Effector CD4-positive, alpha-beta T cell (primary cell): ENCODE measurements around the gene AMER1.
"Not testable (repeated sequence)": the region's sequence is repeated elsewhere in the genome, so short reads cannot be mapped to it uniquely, and the experiment has no call there.

Experiments
- DNase-seq: peaks from one replicate; pipeline ENCODE4 v3.0.0-alpha.2; 2020
- total RNA-seq: gene quantifications from one replicate; lab custom pipeline; 2026; lab: John Stamatoyannopoulos, UW

Gene AMER1
- total RNA-seq: 15.4 reads per million, percentile 41 among the genes with 10 or more reads in this experiment

DNA sequence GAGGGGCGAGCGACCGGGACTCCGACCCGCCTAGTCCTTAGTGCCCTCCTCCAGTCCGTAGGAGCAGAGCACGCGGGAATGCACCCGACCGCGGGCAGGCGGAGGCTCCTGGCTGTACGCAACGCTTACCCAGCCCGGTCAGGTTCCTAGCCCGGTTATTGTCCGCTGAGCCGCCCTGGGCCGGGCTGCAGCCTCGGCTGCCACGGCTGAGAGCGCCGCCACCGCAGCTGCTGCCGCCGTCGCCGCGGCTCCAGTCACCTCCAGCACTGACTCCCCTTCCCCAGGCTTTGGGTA is at the start of gene AMER1:
AMER1 (minus strand) TSS at position 268 of the 294 bp plus-strand sequence. CDS start 12,422 bp downstream, outside the sequence.
- no peak for DNase-seq

DNA sequence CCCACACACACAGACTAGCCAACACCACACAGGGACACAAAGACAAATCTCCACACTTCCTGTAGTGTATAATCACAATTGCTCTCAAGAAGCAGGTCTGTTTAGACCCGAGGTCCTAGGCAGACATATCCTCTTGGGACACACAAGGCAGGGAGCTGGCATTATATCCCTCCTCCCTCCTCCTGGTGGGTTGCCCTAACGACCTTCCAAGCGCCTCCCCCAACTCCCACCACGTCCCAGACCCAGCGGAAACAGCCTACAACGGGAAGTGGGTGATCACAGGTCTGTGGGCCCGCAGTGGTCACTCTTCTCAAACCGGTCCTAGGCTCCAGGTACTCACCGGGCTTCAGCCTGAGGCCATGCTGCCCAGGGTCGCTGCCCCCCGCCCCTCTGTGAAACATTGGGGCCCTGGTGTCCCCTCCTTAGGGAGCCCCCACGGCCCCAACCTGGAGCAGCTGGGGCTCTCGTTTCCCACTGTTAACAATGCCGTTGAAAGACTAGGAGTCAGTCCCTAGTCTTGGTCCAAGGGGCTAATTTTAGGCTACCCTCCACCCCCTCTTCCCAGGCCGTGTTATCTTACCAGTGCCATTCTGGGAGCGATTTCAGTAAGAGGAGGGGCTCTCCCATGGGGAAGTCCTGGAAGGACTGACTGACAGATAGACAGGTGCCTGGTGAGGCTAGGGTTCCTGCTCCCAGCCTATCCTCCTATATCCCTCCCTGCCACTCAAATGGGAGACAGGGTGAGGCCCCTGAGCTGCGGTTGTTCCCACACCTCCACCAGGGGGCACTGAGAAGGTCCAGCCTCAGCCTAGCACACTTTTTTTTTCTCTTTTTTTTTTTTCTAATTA is 24.8 kb upstream of the AMER1 start, which contains the start of gene ASB12:
ASB12 (minus strand) TSS at position 485 of the 848 bp plus-strand sequence. CDS start 4,957 bp downstream, outside the sequence.
- no peak for DNase-seq

DNA sequence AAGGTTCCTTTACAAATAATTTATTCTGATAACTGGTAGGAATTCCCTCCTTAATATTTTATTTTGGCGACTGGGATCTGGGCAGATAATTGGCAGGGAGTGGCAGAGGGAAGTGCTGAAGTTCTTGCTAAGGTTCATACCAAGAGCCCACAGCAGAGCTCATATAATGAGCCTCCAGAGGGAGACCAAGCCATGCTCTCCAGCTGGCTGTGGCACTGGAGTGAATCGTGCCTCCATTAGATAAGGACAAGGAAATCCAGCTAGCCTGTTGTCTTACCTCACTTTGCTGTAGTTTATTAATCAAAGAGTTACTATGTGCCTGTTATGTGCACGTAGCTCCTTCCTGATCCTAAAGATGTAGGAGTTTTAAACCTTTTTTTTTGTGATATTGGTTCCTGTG is 23.6 kb upstream of the AMER1 start:
- no peak for DNase-seq

DNA sequence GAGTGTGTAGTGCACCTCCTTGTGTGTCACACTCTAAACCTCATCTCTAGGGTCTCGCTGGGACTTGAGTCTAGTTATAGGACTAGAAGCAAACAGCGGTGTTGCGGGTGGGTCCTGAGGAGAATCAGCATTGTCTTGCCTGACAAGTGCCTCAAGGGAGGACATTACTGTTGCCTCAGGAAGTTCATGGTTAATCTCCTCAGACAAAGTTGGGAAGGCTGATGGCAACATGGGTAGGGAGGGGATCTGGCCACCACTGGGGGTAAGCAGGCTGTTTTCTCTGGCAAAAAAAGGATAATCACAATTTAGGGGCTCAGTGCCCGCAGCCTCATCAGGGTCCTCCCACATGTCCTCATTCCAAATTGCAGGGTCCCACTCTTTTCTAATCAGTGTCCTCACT is 12.5 kb upstream of the AMER1 start:
- no peak for DNase-seq

DNA sequence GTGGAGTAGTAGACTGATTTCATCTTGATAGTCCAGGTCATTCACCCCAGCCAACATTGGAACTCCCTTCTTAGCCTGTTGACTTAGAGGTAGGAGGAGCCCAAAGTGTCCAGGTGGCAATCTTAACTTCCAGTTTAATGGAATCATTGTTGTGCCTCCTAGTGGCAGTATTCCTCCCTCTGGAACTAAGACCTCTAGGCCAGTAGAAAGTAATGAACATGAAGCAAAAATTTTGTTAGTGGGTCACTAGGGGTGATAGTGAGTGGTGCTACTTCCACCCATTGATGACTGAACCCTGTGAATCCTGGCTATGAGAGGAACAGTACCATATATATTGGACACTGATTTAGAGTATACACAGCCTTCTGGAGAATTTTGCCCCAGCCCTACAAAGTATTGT is 8.5 kb upstream of the AMER1 start:
- not testable (repeated sequence) for DNase-seq

DNA sequence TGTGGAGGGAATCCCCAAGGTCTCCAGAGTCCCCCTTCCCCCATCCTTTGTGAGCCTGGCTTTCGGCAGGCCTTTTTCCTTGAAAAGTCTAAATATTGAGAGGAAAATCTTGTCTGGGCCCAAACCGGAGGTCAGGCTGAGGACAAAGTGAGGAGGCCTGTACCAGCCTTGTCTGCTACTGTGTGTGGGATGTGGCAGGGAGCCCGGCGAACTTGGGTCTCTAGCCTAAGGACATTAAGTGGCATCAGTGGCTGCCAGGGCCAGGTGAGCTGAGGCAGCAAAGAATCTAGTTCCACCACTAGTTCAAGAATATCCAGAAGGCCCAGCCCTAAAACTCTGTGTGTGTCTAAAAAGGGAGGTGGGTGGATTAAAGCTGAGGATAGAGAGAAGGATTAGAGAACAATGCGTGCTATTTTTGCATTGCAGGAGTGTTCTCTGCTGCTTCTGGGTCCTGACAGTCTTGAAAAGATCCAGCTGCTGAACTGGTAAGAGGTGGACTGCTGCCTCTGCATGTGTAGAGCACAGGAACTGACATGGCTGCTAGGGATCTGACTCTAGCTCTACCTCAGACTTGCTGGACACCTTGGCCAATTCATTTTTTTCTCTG is 1.2 kb upstream of the AMER1 start:
- DNase-seq: no peak

DNA sequence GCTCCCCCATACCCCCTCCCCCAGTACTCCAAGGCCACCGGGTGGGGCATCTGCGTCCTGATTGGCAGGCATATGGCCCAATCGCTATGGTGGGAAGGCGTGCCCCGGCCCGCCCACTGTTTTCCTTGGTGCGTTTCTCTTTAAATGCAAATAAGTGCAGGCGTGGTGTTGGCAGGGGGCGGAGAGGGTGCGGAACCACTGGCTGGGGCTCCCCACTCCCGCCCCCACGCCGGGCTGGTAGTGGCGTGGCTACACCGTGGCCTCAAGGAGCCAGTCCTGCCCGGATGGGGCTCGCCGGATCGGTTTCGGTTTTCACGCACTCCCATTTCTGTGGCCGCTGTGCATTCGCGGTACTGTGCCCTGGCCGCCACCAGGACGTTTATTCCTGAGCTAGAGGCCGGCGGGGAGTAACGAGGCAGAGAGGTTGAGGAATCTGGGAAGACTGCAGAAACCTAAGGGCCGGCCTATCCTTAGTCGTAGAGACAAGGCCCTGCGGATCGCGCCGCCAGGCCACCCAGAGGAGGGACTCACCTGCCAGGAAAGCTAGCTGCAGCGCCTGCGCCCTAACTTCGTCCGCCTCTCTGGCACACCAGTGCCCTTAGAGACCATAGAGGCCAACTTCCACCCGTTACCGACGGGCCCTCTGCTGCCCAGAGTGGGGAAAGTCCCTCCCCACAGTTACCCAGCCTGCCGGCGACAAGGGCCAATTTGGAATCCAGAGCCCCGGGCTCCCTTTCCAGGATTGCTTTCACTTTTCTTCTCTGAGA is 410 bp upstream of the AMER1 start:
- DNase-seq: peak; percentile 79

DNA sequence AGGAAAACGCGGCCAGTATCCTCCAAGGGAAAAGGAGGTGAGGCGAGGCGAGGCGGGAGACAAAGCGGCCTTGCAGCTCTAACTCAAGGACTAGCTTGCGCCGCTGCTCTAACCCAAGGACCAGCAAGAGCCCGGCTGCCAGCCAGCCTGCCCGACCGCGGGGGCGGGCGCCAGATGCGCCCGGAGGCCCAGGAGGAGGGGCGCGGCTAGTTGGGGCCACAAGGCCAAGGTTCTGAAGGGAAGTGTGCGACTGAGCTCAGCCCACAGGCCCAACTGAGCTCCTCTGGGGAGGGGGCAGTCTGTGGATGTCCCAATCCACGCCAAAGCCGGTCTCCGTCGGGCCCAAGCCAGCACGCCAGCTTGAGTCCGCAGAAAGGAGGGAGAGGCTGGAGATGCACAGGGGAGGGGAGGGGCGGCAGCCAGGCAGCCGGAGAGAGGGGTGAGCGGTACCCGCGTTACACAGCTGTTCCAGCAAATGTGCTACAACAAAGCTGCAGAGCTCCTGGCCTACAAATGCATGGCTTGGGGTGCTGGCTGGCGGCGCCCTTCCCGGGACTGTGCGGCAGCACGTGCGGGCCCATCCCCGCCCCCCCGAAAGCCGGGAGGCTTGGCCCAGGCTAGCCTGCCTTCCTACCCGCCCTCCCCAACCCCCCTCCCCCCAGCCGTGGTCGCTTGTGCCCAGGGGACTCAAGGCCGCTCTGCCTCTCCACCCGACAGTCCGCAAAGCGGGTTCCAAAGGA is 637 bp downstream of the AMER1 start:
- DNase-seq: peak; percentile 3

DNA sequence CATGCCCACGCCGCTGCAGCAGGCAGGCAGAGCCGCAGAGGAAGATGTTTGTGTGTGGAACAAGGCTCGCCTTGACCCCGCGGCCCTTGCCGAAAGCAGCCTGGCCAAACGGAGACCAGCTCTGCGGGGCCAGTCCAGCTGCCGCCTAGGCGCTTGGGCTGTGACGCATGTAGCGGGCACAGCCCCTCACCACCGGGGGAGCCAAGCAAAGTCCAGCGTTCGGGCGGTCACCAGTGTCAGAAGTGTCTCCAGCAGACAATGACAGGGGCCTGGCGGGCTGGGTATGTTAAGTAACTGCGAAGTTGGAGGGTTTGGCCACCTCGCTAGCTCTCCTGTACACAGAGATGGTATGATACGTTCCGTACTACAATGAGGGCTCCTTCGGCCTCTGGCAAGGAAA is 1.3 kb downstream of the AMER1 start:
- DNase-seq: no peak

DNA sequence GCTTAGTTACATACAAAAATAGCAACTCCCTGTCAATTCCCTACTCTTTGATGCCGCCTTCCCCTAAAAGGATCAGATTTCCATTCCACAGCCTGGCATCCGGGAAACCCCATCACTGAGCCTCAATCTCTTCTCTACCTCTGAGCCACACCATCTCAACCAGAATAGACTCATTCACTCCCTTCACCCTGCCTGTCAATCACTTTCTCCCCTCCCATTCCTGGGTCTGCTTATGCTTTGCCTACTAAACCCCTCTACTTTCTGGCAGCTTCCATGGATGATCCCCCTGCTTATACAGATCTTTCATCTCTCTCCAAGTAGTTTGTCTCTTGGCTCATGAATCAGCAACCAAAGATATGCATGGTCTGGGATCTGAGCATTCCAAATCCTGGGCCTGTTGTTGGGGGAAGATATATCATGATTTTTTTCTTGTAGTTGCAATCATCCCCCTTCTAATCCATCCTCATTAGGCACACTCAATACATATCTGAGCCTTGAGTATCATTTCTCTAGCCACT is 2.6 kb downstream of the AMER1 start:
- no peak for DNase-seq

DNA sequence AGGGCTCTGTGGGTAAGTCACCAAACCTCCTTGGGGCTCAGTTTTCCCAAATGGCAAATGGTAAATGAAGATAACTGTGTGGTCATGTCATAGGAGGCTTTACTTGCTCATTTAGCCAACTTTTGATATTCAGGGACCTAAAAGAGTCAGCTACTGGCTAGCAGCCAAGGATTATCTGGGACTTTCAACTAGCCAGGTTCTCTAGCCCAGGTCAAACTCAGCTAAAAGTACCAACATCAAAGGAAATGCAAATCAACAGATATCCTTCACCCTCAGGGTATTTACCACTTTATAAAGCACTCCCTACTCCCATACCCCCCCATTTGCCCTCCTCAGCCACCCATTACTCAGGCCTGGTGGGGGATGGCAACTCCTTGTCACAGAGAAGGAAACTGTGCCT is 7.5 kb downstream of the AMER1 start:
- DNase-seq: no peak

DNA sequence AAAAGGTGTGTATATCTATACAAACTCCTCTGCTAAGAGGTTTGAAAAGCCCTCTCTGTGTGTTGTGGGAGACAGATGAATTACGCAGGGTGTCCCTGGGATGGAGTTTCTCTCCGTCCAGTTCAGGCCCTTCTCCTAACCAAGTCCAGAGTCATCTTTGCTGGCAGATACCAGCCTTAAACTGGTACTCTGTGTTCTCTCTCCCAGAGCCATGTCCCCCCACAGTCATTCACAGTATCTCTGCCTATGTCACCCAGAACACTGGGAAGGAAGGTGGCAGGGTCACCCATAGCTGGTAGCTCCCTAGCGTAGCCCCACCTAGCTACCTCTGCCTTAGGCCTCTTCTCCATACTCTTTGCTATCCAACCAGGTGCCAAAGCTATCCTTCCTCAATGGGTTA is 8.9 kb downstream of the AMER1 start:
- DNase-seq: no peak

DNA sequence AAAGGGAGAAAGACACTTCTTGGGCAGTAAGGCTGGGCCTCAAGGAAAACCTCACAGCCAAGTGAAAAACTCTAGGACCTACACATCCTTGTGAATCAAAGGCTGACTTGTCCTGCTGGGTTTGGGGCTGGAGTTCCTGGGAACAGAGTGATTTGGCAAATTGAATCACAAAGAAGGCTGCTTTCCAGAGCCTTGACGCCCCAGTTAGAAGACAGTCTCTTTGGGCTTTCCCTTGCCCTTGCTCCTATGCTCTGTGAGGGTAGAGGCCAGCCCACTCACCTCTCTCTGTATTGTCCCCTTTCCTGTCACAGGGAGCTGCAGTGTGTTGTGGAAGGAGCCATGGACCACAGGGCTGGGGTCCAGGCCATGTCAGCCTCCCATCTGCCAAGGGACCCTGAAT is 9.6 kb downstream of the AMER1 start:
- DNase-seq: no peak

DNA sequence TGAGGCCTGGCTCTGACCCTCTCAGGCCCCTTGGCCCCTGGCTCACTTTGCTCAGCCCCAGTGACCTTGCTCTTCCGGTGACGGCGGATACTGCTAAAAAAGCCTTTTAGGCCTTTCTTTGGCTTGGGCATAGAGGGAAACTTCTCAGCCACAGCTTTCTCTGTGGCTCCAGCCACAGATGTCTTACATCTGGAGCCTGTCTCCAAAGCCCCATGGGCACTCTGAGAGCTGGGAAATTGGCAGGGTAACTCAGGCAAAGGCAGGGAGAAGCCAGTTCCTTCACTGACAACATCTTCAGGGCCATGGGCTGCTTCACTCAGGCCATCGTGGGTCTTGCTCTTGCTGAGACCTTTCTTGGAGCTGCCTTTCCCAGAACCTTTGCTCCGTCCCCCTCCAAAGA is 12.8 kb downstream of the AMER1 start:
- no peak for DNase-seq

DNA sequence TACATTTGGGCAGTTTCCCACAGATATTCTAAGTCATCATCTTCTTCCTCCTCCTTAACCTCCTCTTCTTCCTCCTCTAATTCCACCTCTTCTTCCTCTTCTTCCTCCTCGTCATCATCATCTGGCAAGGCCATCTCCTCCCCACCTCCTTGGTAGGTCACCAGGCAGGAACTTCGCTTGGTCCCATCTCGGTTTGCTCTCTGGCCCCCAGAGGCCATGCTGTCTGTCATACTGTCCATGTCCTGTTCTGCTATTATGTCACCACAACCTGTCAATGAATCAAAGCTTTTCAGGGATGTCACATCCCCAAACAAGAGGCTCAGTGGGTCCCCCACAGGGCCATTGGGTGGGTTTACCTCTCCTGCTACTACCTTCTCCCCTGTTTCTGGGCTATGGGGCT is 13.5 kb downstream of the AMER1 start:
- no peak for DNase-seq

DNA sequence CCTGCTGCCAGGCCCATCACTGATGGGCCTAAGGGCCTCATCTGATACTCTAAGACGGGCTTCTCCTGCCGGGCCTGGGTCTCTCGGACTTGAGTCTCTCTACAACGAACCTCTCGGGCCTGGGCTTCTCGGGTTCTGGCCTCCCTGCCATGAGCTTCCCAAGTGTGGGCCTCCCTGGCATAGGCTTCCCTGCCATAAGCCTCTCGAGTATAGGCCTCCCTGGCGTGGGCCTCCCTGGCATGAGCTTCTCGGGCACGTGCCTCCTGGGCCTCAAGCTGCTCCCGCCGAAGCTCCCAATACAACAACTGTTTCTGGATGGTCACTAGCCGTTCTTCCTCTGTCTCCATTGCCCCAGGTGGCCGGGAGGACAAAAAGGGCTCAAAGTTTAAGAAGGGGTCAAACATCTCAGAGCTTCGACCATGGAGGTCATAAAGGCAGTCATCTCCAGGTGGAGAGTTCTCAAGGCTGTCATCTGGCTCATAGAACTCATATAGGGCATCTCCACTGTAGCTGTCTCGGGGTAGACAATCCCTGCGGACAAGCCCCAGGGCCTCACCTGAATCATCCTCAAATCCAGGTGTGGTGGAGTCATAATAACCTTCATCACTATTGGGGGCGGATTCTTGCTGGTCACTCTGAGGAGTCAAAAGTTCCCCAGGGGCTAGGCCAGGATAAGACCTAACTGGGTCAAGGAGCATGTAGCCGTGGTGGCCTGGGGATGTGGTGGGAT is 14.1 kb downstream of the AMER1 start:
- no peak for DNase-seq

DNA sequence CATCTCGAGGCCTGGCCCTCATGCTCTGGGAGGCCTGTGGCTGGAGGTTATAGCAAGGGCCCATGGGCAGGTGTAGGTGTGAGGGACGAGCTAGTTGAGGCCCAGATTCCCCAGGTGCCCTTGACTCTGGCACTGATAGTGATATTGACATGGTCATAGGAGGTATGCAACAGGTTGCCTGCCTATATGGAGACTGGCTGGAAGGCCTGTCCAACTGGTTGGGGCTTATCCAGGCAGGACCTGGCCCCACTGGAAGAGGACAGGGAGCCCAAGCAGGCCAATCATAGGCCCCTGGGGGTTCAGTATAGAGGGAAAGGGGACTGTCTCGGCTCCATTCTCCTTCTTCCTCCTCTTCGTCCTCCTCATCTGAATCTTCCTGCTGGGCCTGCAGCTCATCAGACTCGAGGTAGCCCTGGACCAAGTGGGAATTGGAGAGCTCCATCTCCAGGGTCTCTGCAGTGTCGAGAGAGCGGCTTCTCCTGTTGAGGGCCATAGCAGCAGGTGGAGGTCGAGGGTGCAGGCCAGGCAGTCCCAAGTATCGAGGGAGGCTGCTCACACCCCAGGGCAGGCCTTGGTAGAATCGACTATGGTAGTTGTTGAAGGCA is 15.3 kb downstream of the AMER1 start:
- no peak for DNase-seq

DNA sequence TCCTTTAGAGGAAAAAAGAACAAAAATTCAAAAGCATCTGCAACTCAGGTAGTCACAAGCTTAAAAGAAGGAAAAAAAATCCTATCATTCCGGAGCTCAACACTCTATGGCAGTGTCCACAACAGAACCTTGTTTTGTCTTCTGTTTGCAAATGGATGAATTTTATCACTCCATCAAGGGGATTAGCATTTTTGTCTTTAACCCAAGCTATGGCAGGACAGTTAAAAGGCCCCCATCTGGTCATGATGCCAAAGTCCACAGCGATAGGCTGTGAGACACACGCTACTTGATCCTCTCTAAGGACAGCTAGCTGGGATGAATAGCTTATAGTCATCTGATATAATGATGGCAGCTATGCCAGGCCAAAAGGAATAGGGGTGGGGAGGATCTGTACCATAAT is 16.6 kb downstream of the AMER1 start:
- no peak for DNase-seq

DNA sequence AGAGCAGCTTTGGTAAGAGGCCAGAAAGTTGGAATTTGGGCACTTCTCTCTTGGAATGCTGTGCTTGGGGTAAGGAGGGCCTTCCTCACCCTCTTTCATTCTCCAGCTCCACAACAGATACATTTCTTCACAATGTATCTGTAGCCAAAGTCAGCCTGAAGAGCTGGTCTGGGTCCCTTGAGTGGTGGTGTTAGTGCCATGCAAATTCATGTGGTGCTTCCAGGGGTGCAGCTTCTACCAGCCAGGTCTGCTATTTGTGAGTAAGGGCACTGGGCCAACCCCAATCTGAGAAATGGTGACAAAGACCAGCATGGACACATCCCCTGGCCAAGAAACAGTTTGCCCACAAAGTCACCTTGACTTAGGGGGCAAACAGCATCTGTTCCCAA is 17.8 kb downstream of the AMER1 start:
- DNase-seq: no peak

DNA sequence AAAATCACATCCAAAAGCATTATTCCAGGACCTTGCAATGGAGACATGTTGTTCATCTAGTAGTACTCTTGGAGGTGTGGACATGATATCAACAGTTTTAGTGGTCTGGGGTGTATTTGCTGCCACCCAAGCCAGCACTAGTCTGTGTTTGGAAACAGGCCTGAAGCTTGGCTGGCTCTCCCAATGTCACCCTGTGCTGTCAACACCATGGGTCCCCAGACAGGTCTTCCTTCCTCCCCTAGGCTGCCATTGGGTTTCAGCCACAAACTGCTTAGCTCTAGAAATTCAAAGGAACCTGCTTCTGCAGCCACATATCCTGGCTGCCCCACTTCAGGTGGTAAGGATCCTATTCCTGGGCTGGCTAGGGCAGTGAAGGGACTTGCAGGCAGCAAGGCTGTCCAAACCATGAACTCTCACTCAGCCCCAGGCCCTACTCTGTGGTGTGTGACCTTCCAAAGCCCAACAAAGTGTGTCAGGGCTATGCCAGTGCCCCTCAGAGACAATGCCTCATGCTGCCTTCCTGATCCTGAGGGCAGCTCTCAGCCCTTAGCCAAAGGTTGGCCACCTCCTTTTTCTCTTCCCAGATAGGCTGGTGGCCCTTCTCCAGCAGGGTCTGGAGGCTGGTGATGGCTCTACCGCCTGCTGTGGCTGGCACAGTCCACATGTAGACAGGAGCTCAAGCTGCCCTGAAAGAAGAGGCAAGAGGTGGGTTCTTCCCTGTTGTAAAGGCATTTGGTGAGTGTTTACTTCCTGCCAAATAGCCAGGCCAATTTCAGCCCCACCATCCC is 18.3 kb downstream of the AMER1 start:
- no peak for DNase-seq

DNA sequence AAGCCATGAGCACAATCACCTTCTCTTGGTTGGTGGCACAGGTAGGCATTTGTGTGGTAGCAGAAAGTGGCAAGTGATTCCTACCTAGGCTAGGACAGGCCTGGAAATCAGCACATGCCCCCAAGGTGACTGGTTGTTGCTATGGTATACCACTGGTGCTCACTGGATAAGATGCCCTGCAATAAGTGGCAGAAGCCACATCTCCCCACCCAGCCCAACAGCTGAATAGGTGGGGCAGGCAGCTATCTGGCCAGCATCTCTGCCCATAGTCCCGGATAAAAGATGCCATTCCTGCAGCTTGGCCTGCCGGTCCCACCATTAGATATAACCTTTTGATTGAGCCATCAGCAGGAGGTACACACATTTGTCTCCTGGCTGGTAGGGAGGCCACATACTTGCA is 21.1 kb downstream of the AMER1 start:
- DNase-seq: no peak
